ENCODE data around the gene SNX10.

Gene SNX10

GRCh38 chr7:26388256-26388655 is 96.6 kb downstream of the SNX10 start:
- H3K27me3 ChIP-seq (ENCODE audit: control insufficient read depth, insufficient read depth, low read length), result no peaks in the 10 kb centered on the region; the same call in 1 of the 2 replicates
- no peak overlapping the region for H3K4me3 ChIP-seq (ENCODE audit: low read depth, low read length)
- peaks cover 17% of the 10 kb centered on the region for H3K4me1 ChIP-seq (ENCODE audit: control insufficient read depth, insufficient read depth, low read length)
- H3K27ac ChIP-seq (ENCODE audit: low read depth, low read length), result no peak overlapping the region
- H3K9ac ChIP-seq (ENCODE audit: low read length), result no peak overlapping the region
- no peaks in the 10 kb centered on the region for H3K36me3 ChIP-seq (ENCODE audit: control insufficient read depth, insufficient read depth, low read length)
- no peaks in the 10 kb centered on the region for H3K9me3 ChIP-seq (ENCODE audit: control insufficient read depth, insufficient read depth, low read depth, low read length)

- no peak overlapping the region for H3K27ac ChIP-seq (ENCODE audit: low read depth, low read length)
- H3K9me3 ChIP-seq (ENCODE audit: control insufficient read depth, insufficient read depth, low read depth, low read length), result no peaks in the 10 kb centered on the region
- no peaks in the 10 kb centered on the region for H3K36me3 ChIP-seq (ENCODE audit: control insufficient read depth, insufficient read depth, low read length)
- H3K27me3 ChIP-seq (ENCODE audit: control insufficient read depth, insufficient read depth, low read length), result no peaks in the 10 kb centered on the region; the same call in 1 of the 2 replicates
- peaks cover 17% of the 10 kb centered on the region for H3K4me1 ChIP-seq (ENCODE audit: control insufficient read depth, insufficient read depth, low read length)
- H3K9ac ChIP-seq (ENCODE audit: low read length), result no peak overlapping the region
- no peak overlapping the region for H3K4me3 ChIP-seq (ENCODE audit: low read depth, low read length)
These were observed 98.4 kb downstream of the SNX10 start for GRCh38 chr7:26390016-26390415.

- Histone ChIP-seq H3K4me3 (ENCODE audit: low read depth, low read length) (no peak overlapping the region), H3K27me3 (ENCODE audit: control insufficient read depth, insufficient read depth, low read length) (no peaks in the 10 kb centered on the region), H3K27ac (ENCODE audit: low read depth, low read length) (no peak overlapping the region), H3K4me1 (ENCODE audit: control insufficient read depth, insufficient read depth, low read length) (peaks cover 16% of the 10 kb centered on the region), H3K36me3 (ENCODE audit: control insufficient read depth, insufficient read depth, low read length) (no peaks in the 10 kb centered on the region), H3K9ac (ENCODE audit: low read length) (no peak overlapping the region), H3K9me3 (ENCODE audit: control insufficient read depth, insufficient read depth, low read depth, low read length) (no peaks in the 10 kb centered on the region)
These were observed 102.2 kb downstream of the SNX10 start for GRCh38 chr7:26393818-26394217.

- Histone ChIP-seq H3K9ac (ENCODE audit: low read length) (no peak overlapping the region), H3K27ac (ENCODE audit: low read depth, low read length) (no peak overlapping the region), H3K36me3 (ENCODE audit: control insufficient read depth, insufficient read depth, low read length) (no peaks in the 10 kb centered on the region), H3K9me3 (ENCODE audit: control insufficient read depth, insufficient read depth, low read depth, low read length) (no peaks in the 10 kb centered on the region), H3K4me1 (ENCODE audit: control insufficient read depth, insufficient read depth, low read length) (peaks cover 22% of the 10 kb centered on the region), H3K27me3 (ENCODE audit: control insufficient read depth, insufficient read depth, low read length) (no peaks in the 10 kb centered on the region), H3K4me3 (ENCODE audit: low read depth, low read length) (no peak overlapping the region)
These were observed 105.7 kb downstream of the SNX10 start for GRCh38 chr7:26397332-26397731.

- Histone ChIP-seq H3K36me3 (ENCODE audit: control insufficient read depth, insufficient read depth, low read length) (no peaks in the 10 kb centered on the region), H3K9me3 (ENCODE audit: control insufficient read depth, insufficient read depth, low read depth, low read length) (no peaks in the 10 kb centered on the region), H3K4me3 (ENCODE audit: low read depth, low read length) (peak overlapping the region; percentile 88), H3K4me1 (ENCODE audit: control insufficient read depth, insufficient read depth, low read length) (peaks cover 22% of the 10 kb centered on the region), H3K27ac (ENCODE audit: low read depth, low read length) (no peak overlapping the region; the same call in 1 of the 2 replicates), H3K9ac (ENCODE audit: low read length) (peak overlapping the region; percentile 94), H3K27me3 (ENCODE audit: control insufficient read depth, insufficient read depth, low read length) (no peaks in the 10 kb centered on the region)
These were observed 106.2 kb downstream of the SNX10 start for GRCh38 chr7:26397796-26398426.

- Histone ChIP-seq H3K27me3 (ENCODE audit: control insufficient read depth, insufficient read depth, low read length) (no peaks in the 10 kb centered on the region), H3K9ac (ENCODE audit: low read length) (peak overlapping the region; percentile 94), H3K4me1 (ENCODE audit: control insufficient read depth, insufficient read depth, low read length) (peaks cover 22% of the 10 kb centered on the region), H3K36me3 (ENCODE audit: control insufficient read depth, insufficient read depth, low read length) (no peaks in the 10 kb centered on the region), H3K27ac (ENCODE audit: low read depth, low read length) (peak overlapping the region; percentile 66; the same call in 1 of the 2 replicates), H3K4me3 (ENCODE audit: low read depth, low read length) (peak overlapping the region; percentile 88), H3K9me3 (ENCODE audit: control insufficient read depth, insufficient read depth, low read depth, low read length) (no peaks in the 10 kb centered on the region)
These were observed 106.7 kb downstream of the SNX10 start for GRCh38 chr7:26398427-26398755.

- Histone ChIP-seq H3K4me3 (ENCODE audit: low read depth, low read length) (peak overlapping the region; percentile 88), H3K9ac (ENCODE audit: low read length) (peak overlapping the region; percentile 94), H3K4me1 (ENCODE audit: control insufficient read depth, insufficient read depth, low read length) (peaks cover 22% of the 10 kb centered on the region), H3K9me3 (ENCODE audit: control insufficient read depth, insufficient read depth, low read depth, low read length) (no peaks in the 10 kb centered on the region), H3K27me3 (ENCODE audit: control insufficient read depth, insufficient read depth, low read length) (no peaks in the 10 kb centered on the region), H3K36me3 (ENCODE audit: control insufficient read depth, insufficient read depth, low read length) (no peaks in the 10 kb centered on the region), H3K27ac (ENCODE audit: low read depth, low read length) (peak overlapping the region; percentile 66; the same call in 1 of the 2 replicates)
These were observed 107.3 kb downstream of the SNX10 start for GRCh38 chr7:26398756-26399509.

- Histone ChIP-seq H3K4me1 (ENCODE audit: control insufficient read depth, insufficient read depth, low read length) (peaks cover 30% of the 10 kb centered on the region), H3K27ac (ENCODE audit: low read depth, low read length) (no peak overlapping the region), H3K9me3 (ENCODE audit: control insufficient read depth, insufficient read depth, low read depth, low read length) (no peaks in the 10 kb centered on the region), H3K4me3 (ENCODE audit: low read depth, low read length) (peak overlapping the region; percentile 88; the same call in 1 of the 2 replicates), H3K36me3 (ENCODE audit: control insufficient read depth, insufficient read depth, low read length) (no peaks in the 10 kb centered on the region), H3K27me3 (ENCODE audit: control insufficient read depth, insufficient read depth, low read length) (no peaks in the 10 kb centered on the region), H3K9ac (ENCODE audit: low read length) (no peak overlapping the region)
These were observed 108.1 kb downstream of the SNX10 start for GRCh38 chr7:26399736-26400135.

GRCh38 chr7:26403640-26404039 is 112.0 kb downstream of the SNX10 start:
- 0 out of 2 replicates have a peak, but pooled peaks cover 4% of the 10 kb centered on the region for H3K9me3 ChIP-seq (ENCODE audit: control insufficient read depth, insufficient read depth, low read depth, low read length)
- H3K27ac ChIP-seq (ENCODE audit: low read depth, low read length), result no peak overlapping the region
- H3K27me3 ChIP-seq (ENCODE audit: control insufficient read depth, insufficient read depth, low read length), result no peaks in the 10 kb centered on the region
- no peak overlapping the region for H3K4me3 ChIP-seq (ENCODE audit: low read depth, low read length)
- H3K36me3 ChIP-seq (ENCODE audit: control insufficient read depth, insufficient read depth, low read length), result no peaks in the 10 kb centered on the region
- peaks cover 22% of the 10 kb centered on the region for H3K4me1 ChIP-seq (ENCODE audit: control insufficient read depth, insufficient read depth, low read length)
- H3K9ac ChIP-seq (ENCODE audit: low read length), result no peak overlapping the region

GRCh38 chr7:26404189-26404996 is 112.7 kb downstream of the SNX10 start:
- Histone ChIP-seq H3K27ac (ENCODE audit: low read depth, low read length) (0 out of 2 replicates have a peak overlapping the region, but pooled peaks have one; percentile 29), H3K4me1 (ENCODE audit: control insufficient read depth, insufficient read depth, low read length) (peaks cover 16% of the 10 kb centered on the region), H3K9me3 (ENCODE audit: control insufficient read depth, insufficient read depth, low read depth, low read length) (0 out of 2 replicates have a peak, but pooled peaks cover 4% of the 10 kb centered on the region), H3K36me3 (ENCODE audit: control insufficient read depth, insufficient read depth, low read length) (no peaks in the 10 kb centered on the region), H3K27me3 (ENCODE audit: control insufficient read depth, insufficient read depth, low read length) (no peaks in the 10 kb centered on the region), H3K4me3 (ENCODE audit: low read depth, low read length) (no peak overlapping the region), H3K9ac (ENCODE audit: low read length) (no peak overlapping the region)
